Fibroblast of gingiva (primary cell): ENCODE data around the gene LRRFIP1.

Experiments used
- DNase-seq: peaks from one replicate; pipeline ENCODE4 v3.0.0-alpha.2; 2011; ENCODE audit warnings: low read depth

The LRRFIP1 gene

GRCh38 chr2:237726401-237726830 lies 99.0 kb downstream of the LRRFIP1 start:
- DNase-seq: peak; percentile 65

GRCh38 chr2:237727363-237727762 lies 100.0 kb downstream of the LRRFIP1 start:
- DNase-seq: no peak

GRCh38 chr2:237729681-237730475 lies 102.5 kb downstream of the LRRFIP1 start:
- peak; percentile 82 for DNase-seq

- peak; percentile 43 for DNase-seq
These were observed 104.3 kb downstream of the LRRFIP1 start for GRCh38 chr2:237731663-237732062.

GRCh38 chr2:237732070-237732469 lies 104.7 kb downstream of the LRRFIP1 start:
- DNase-seq: no peak

- DNase-seq: no peak
These were observed 105.5 kb downstream of the LRRFIP1 start for GRCh38 chr2:237732790-237733381.

- no peak for DNase-seq
These were observed 106.4 kb downstream of the LRRFIP1 start for GRCh38 chr2:237733677-237734300.

- DNase-seq: no peak
These were observed 107.7 kb downstream of the LRRFIP1 start for GRCh38 chr2:237734905-237735623.

- DNase-seq: no peak
These were observed 108.4 kb downstream of the LRRFIP1 start for GRCh38 chr2:237735798-237736197.

GRCh38 chr2:237736783-237737182 lies 109.4 kb downstream of the LRRFIP1 start:
- no peak for DNase-seq

- DNase-seq: no peak
These were observed 109.9 kb downstream of the LRRFIP1 start for GRCh38 chr2:237737196-237737865.

GRCh38 chr2:237738255-237738654 lies 110.9 kb downstream of the LRRFIP1 start:
- no peak for DNase-seq

- DNase-seq: no peak
These were observed 111.7 kb downstream of the LRRFIP1 start for GRCh38 chr2:237739101-237739500.

- no peak for DNase-seq
These were observed 114.8 kb downstream of the LRRFIP1 start for GRCh38 chr2:237742191-237742590.

- DNase-seq: no peak
These were observed 115.2 kb downstream of the LRRFIP1 start for GRCh38 chr2:237742614-237743013.

- no peak for DNase-seq
These were observed 115.6 kb downstream of the LRRFIP1 start for GRCh38 chr2:237743024-237743423.

GRCh38 chr2:237743561-237744269 lies 116.3 kb downstream of the LRRFIP1 start:
- DNase-seq: no peak

GRCh38 chr2:237744270-237744612 lies 116.9 kb downstream of the LRRFIP1 start:
- no peak for DNase-seq

- peak; percentile 38 for DNase-seq
These were observed 117.3 kb downstream of the LRRFIP1 start for GRCh38 chr2:237744613-237745249.

- DNase-seq: no peak
These were observed 117.8 kb downstream of the LRRFIP1 start for GRCh38 chr2:237745250-237745613.
